Fibroblast of mammary gland (primary cell): ENCODE data around the gene EEF1B2.

Experiments used
- DNase-seq: peaks from one replicate; pipeline ENCODE4 v3.0.0-alpha.2; 2010; ENCODE audit warnings: low read depth
- H3K4me3 ChIP-seq: 2 replicates; pipeline ENCODE4 v1.5.1; 2011; ENCODE audit warnings: low read depth, mild to moderate bottlenecking, low read length, moderate library complexity; ENCODE audit not compliant: control insufficient read depth
- TF ChIP-seq, protein P1 (sequence below): conservative IDR thresholded peaks from 2 replicates; pipeline ENCODE4 v1.5.1; 2011; ENCODE audit warnings: low read depth, low read length, inconsistent platforms; ENCODE audit not compliant: control insufficient read depth, insufficient read depth

EEF1B2 gene

GRCh38 chr2:206127656-206128055 lies 32.0 kb upstream of the EEF1B2 start:
- no peak for DNase-seq
- TF ChIP-seq, protein P1, sequence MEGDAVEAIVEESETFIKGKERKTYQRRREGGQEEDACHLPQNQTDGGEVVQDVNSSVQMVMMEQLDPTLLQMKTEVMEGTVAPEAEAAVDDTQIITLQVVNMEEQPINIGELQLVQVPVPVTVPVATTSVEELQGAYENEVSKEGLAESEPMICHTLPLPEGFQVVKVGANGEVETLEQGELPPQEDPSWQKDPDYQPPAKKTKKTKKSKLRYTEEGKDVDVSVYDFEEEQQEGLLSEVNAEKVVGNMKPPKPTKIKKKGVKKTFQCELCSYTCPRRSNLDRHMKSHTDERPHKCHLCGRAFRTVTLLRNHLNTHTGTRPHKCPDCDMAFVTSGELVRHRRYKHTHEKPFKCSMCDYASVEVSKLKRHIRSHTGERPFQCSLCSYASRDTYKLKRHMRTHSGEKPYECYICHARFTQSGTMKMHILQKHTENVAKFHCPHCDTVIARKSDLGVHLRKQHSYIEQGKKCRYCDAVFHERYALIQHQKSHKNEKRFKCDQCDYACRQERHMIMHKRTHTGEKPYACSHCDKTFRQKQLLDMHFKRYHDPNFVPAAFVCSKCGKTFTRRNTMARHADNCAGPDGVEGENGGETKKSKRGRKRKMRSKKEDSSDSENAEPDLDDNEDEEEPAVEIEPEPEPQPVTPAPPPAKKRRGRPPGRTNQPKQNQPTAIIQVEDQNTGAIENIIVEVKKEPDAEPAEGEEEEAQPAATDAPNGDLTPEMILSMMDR = no peak
- H3K4me3 ChIP-seq = no peak overlapping the region

- DNase-seq = no peak
- no peak overlapping the region for H3K4me3 ChIP-seq
- TF ChIP-seq, protein P1 = no peak
Measured at GRCh38 chr2:206143451-206143850, 16.2 kb upstream of the EEF1B2 start.

DNA sequence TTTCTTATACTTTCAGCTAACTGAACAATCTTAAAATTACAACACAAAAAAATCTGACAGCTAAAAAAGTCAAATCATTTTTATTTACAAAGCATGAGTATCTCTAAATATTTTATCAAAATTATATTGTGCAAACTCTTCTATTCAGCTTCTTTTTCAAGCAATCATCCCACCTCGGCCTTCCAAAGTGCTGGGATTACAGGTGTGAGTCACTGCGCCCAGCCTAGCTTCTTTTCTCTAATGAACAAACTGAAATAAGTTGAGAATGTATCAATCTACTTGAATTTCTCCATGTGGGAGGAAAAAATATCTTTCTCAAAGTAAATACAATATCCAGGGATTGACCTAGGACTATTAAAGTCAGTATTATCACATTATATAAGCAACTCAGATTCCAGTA lies 15.3 kb upstream of the EEF1B2 start:
- no peak overlapping the region for H3K4me3 ChIP-seq
- DNase-seq = no peak
- TF ChIP-seq, protein P1 = no peak

DNA sequence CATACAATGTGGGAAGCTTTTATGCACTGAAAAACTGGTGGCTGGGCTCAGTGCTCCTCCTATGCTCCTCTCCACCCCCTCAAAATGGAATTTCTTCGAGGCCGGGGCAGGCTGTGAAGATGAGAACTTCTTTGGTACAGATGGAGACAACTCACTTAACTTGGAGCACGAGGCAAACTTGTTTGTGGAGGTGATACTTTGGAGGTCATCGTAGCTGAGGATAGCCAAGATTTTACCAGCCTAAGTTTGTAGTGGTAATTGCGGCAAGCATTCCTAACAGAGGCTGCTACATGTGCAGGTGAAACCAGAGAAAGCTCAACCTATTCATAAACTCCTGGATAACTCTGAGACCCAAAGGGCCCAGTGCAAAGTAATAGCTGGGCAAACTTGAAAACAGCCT lies 14.0 kb upstream of the EEF1B2 start:
- TF ChIP-seq, protein P1 = no peak
- no peak for DNase-seq
- no peak overlapping the region for H3K4me3 ChIP-seq

- no peak overlapping the region for H3K4me3 ChIP-seq
- TF ChIP-seq, protein P1 = no peak
- no peak for DNase-seq
Measured at GRCh38 chr2:206149330-206149729, 10.4 kb upstream of the EEF1B2 start.

GRCh38 chr2:206150168-206150567 lies 9.5 kb upstream of the EEF1B2 start:
- H3K4me3 ChIP-seq = no peak overlapping the region
- DNase-seq = no peak
- TF ChIP-seq, protein P1 = no peak

- DNase-seq = no peak
- TF ChIP-seq, protein P1 = no peak
- no peak overlapping the region for H3K4me3 ChIP-seq
Measured at GRCh38 chr2:206150631-206151030, 9.1 kb upstream of the EEF1B2 start.
